ENCODE results near the gene PLN.

DNA sequence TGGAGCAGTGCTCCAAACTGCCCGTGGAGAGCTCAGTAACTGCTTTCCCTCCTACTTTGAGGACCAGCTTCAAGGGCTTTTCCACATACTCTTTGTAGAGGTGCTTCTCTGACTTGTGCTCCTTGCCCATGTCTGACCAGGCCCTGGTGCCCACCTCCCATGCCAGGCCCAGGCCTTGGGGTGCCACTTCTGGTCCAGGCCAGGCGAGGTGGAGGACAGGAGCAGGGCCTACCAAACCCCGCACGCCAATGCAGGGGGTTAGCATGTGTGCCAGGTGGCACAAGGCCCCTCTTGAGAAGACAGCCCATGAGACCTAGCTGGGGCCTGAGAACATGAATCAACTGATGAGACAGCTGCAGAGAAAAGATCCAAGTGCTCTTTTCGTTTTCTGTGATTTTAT, 47.0 kb upstream of the PLN start:
- TF ChIP-seq CTCF (IDR thresholded peaks at IDR 0.05) (no peak), POLR2A (IDR thresholded peaks at IDR 0.05) (no peak)

All from sigmoid colon (tissue), 3 donors.